Adrenal gland (tissue), 5 donors: ENCODE measurements around the gene FAR2.

ENCODE experiments used
- POLR2A ChIP-seq, 2 donors: fragments of 450-650 bp; IDR thresholded peaks; one replicate each; pipeline ENCODE4 v1.6.1; 2017; ENCODE audit warnings: antibody characterized with exemption in 2 of 2, mild to moderate bottlenecking in 2 of 2, moderate library complexity in 1 of 2
- TF ChIP-seq, protein P1 (sequence below), 6 experiments: fragments of 450-650 bp in 4 of 6; fragments of 200-600 bp in 2 of 6; sonication (generic) in 1 of 6; IDR thresholded peaks; 1 replicate in 5 of 6; 2 replicates in 1 of 6; pipeline versions ENCODE4 v1.5.1 to v1.8.0; 2016 to 2021; ENCODE audit warnings: antibody characterized with exemption in 6 of 6, mild to moderate bottlenecking in 2 of 6, moderate library complexity in 1 of 6
- donor health status: DM: no; HTN: no; CAD: no.

DNA sequence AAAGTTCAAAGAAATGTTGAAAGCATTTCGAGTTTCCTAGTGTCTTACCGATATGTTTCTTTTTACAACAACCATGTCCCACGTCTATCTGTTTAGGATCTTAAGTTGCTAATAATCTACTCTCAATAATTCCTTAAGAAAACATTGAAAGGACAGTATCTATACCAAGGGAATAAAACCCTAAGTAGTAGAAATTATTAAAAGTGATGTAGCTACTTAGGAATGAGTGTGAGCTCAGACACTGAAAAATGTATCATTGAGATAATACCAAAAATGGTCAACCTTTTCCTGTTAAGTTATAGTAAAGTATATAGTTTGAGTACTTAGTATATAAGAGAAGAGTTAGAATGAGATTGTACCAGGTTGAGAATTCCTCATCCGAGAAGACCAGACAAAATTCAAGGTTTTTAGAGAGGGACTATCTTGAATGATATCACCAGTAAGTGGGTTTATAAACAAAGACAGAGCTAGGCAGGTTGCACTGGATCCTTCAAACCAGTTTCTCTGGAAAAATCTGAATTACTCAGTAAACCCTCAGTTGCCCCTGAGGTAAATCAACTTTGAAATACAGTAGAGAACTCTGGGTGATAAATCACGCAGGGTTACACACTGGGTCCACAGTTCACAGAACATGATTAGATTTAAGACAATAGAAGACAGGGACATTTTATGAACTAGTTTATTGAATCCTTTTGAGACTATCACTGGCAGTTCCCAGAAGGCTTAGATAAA, 135.1 kb downstream of the FAR2 start:
- TF ChIP-seq, protein P1, sequence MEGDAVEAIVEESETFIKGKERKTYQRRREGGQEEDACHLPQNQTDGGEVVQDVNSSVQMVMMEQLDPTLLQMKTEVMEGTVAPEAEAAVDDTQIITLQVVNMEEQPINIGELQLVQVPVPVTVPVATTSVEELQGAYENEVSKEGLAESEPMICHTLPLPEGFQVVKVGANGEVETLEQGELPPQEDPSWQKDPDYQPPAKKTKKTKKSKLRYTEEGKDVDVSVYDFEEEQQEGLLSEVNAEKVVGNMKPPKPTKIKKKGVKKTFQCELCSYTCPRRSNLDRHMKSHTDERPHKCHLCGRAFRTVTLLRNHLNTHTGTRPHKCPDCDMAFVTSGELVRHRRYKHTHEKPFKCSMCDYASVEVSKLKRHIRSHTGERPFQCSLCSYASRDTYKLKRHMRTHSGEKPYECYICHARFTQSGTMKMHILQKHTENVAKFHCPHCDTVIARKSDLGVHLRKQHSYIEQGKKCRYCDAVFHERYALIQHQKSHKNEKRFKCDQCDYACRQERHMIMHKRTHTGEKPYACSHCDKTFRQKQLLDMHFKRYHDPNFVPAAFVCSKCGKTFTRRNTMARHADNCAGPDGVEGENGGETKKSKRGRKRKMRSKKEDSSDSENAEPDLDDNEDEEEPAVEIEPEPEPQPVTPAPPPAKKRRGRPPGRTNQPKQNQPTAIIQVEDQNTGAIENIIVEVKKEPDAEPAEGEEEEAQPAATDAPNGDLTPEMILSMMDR (IDR thresholded peaks at IDR 0.05), result no peak
- no peak for TF ChIP-seq POLR2A (IDR thresholded peaks at IDR 0.05)
